Panc1 (cell line): ENCODE measurements around the gene MMADHC. TPM values are rescaled to one million over a fixed set of nuclear protein-coding genes. Genes with fewer than 3 reads are reported as not detected.

Source experiments
- ATAC-seq: fragments of 200-7000 bp; cut with Tn5 transposase; 2 replicates; pipeline ENCODE4 v1.9.1; 2020; ENCODE audit warnings: mild to moderate bottlenecking, moderate library complexity
- BruUV-seq: library from RNA; stranded (reverse); fragments of 400-500 nt; replicated peaks from 2 replicates; lab custom pipeline; 2021; lab: Mats Ljungman, UMichigan
- CTCF ChIA-PET: fragments of 300-600 bp; sonication (Branson Sonifier 250); formaldehyde crosslinking; loops from one replicate; lab custom pipeline; 2022; ENCODE audit warnings: antibody characterized with exemption; lab: Charles Lee
- POLR2A ChIA-PET: fragments of 300-600 bp; sonication (Branson Sonifier 250); formaldehyde crosslinking; loops from one replicate; lab custom pipeline; 2022; ENCODE audit warnings: antibody characterized with exemption; lab: Charles Lee
- DNase-seq: peaks from one replicate; pipeline ENCODE4 v3.0.0-alpha.2; 2010; ENCODE audit warnings: low read depth, low spot score
- H3K27ac ChIP-seq: 2 replicates; pipeline ENCODE4 v1.5.1; 2011; ENCODE audit warnings: mild to moderate bottlenecking, low read length, inconsistent platforms
- H3K27me3 ChIP-seq: fragments of 200-500 bp; sonication (Bioruptor generic); 2 replicates; pipeline ENCODE4 v1.6.0; 2014; ENCODE audit warnings: low read length, inconsistent platforms; ENCODE audit not compliant: control insufficient read depth, insufficient read depth
- H3K36me3 ChIP-seq: fragments of 200-500 bp; sonication (Bioruptor generic); 2 replicates; pipeline ENCODE4 v1.5.1; 2014; ENCODE audit warnings: inconsistent platforms, mild to moderate bottlenecking, low read length, moderate library complexity; ENCODE audit not compliant: control insufficient read depth, insufficient read depth
- H3K4me1 ChIP-seq: 2 replicates; pipeline ENCODE4 v1.5.1; 2011; ENCODE audit warnings: inconsistent platforms, mild to moderate bottlenecking, low read length, moderate library complexity; ENCODE audit not compliant: control insufficient read depth, insufficient read depth
- H3K4me3 ChIP-seq, 2 experiments: 2 replicates each; pipeline ENCODE4 v1.5.1; 2011 to 2012; ENCODE audit warnings: low read depth in 2 of 2, low read length in 2 of 2, mild to moderate bottlenecking in 2 of 2, inconsistent platforms in 1 of 2, moderate library complexity in 1 of 2
- H3K9me3 ChIP-seq: fragments of 200-500 bp; sonication (Bioruptor generic); 2 replicates; pipeline ENCODE4 v1.5.1; 2014; ENCODE audit warnings: low read depth, mild to moderate bottlenecking, inconsistent platforms, low read length, moderate library complexity; ENCODE audit not compliant: control insufficient read depth, insufficient read depth
- POLR2AphosphoS5 ChIP-seq: IDR thresholded peaks from 2 replicates; pipeline ENCODE4 v1.6.1; 2012; ENCODE audit warnings: mild to moderate bottlenecking, low read depth, low read length, moderate library complexity
- SIN3A ChIP-seq: IDR thresholded peaks from 2 replicates; pipeline ENCODE4 v1.6.1; 2012; ENCODE audit warnings: low read depth, mild to moderate bottlenecking, low read length, moderate library complexity, borderline replicate concordance; ENCODE audit not compliant: insufficient read depth
- TCF7L2 ChIP-seq: IDR thresholded peaks from 2 replicates; pipeline ENCODE4 v1.6.1; 2011; ENCODE audit warnings: mild to moderate bottlenecking, low read depth, low read length, inconsistent platforms
- in situ Hi-C: cut with HindIII; loops from 2 replicates; pipeline ENCODE4 v1.10.0; 2016; ENCODE audit warnings: low sequenced_read_pairs, low pct_unique_long_range_greater_than_20kb
- intact Hi-C: fragments of 100-400 bp; cut with micrococcal nuclease; formaldehyde crosslinking; loops from one replicate; pipeline ENCODE4 v1.10.0; 2022; ENCODE audit not compliant: unreplicated experiment
- total RNA-seq: library from RNA; stranded (reverse); gene quantifications from one replicate; pipeline ENCODE4 v1.2.1, GENCODE V29; 2021; ENCODE audit not compliant: unreplicated experiment
- TF ChIP-seq, protein P1 (sequence below): fragments of 450-650 bp; IDR thresholded peaks from 2 replicates; pipeline ENCODE4 v1.5.1; 2017; ENCODE audit warnings: mild to moderate bottlenecking
- TF ChIP-seq, protein P2 (sequence below), 2 experiments: IDR thresholded peaks; 2 replicates each; pipeline ENCODE4 v1.6.1; 2011 to 2012; ENCODE audit warnings: low read depth in 2 of 2, control low read depth in 1 of 2, low read length in 1 of 2, mild to moderate bottlenecking in 1 of 2, moderate library complexity in 1 of 2; ENCODE audit not compliant: insufficient read depth in 1 of 2

MMADHC gene
- total RNA-seq, 1 experiment from 2014 or later: 120 TPM

DNA sequence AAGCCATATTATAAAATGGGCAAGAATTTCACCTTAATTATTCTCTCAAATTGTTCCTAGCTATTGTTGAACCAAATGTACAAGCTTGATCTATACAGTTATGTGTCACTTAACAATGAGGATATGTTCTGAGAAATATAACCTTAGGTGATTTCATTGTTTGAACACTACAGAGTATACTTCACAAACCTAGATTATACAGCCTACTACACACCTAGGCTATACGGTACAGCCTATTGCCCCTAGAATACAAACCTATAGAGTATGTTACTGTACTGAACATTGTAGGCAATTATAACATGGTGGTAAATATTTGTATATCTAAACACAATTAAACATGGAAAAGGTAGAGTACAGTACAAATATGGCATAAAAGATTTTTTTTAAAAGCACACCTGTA, 42.9 kb upstream of the MMADHC start:
- in situ Hi-C loops (no loop called here), intact Hi-C loops (no loop called here)
- BruUV-seq: no TSS peak
- H3K27ac ChIP-seq: no peak overlapping the region
- H3K4me1 ChIP-seq: no peaks in the 10 kb centered on the region
- ChIA-PET POLR2A (no interaction called here), CTCF (no interaction called here)
- DNase-seq: no peak
- H3K36me3 ChIP-seq: no peaks in the 10 kb centered on the region
- TF ChIP-seq SIN3A (no peak), TCF7L2 (no peak), POLR2AphosphoS5 (no peak)
- TF ChIP-seq, protein P1, sequence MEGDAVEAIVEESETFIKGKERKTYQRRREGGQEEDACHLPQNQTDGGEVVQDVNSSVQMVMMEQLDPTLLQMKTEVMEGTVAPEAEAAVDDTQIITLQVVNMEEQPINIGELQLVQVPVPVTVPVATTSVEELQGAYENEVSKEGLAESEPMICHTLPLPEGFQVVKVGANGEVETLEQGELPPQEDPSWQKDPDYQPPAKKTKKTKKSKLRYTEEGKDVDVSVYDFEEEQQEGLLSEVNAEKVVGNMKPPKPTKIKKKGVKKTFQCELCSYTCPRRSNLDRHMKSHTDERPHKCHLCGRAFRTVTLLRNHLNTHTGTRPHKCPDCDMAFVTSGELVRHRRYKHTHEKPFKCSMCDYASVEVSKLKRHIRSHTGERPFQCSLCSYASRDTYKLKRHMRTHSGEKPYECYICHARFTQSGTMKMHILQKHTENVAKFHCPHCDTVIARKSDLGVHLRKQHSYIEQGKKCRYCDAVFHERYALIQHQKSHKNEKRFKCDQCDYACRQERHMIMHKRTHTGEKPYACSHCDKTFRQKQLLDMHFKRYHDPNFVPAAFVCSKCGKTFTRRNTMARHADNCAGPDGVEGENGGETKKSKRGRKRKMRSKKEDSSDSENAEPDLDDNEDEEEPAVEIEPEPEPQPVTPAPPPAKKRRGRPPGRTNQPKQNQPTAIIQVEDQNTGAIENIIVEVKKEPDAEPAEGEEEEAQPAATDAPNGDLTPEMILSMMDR: no peak
- TF ChIP-seq, protein P2, sequence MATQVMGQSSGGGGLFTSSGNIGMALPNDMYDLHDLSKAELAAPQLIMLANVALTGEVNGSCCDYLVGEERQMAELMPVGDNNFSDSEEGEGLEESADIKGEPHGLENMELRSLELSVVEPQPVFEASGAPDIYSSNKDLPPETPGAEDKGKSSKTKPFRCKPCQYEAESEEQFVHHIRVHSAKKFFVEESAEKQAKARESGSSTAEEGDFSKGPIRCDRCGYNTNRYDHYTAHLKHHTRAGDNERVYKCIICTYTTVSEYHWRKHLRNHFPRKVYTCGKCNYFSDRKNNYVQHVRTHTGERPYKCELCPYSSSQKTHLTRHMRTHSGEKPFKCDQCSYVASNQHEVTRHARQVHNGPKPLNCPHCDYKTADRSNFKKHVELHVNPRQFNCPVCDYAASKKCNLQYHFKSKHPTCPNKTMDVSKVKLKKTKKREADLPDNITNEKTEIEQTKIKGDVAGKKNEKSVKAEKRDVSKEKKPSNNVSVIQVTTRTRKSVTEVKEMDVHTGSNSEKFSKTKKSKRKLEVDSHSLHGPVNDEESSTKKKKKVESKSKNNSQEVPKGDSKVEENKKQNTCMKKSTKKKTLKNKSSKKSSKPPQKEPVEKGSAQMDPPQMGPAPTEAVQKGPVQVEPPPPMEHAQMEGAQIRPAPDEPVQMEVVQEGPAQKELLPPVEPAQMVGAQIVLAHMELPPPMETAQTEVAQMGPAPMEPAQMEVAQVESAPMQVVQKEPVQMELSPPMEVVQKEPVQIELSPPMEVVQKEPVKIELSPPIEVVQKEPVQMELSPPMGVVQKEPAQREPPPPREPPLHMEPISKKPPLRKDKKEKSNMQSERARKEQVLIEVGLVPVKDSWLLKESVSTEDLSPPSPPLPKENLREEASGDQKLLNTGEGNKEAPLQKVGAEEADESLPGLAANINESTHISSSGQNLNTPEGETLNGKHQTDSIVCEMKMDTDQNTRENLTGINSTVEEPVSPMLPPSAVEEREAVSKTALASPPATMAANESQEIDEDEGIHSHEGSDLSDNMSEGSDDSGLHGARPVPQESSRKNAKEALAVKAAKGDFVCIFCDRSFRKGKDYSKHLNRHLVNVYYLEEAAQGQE (IDR thresholded peaks at IDR 0.05; ENCODE audit: insufficient read depth in 1 of 2, low read depth in 2 of 2, low read length in 1 of 2): no peak
- no peaks in the 10 kb centered on the region for H3K9me3 ChIP-seq
- H3K4me3 ChIP-seq: no peak overlapping the region
- no peak for ATAC-seq
- no peaks in the 10 kb centered on the region for H3K27me3 ChIP-seq

DNA sequence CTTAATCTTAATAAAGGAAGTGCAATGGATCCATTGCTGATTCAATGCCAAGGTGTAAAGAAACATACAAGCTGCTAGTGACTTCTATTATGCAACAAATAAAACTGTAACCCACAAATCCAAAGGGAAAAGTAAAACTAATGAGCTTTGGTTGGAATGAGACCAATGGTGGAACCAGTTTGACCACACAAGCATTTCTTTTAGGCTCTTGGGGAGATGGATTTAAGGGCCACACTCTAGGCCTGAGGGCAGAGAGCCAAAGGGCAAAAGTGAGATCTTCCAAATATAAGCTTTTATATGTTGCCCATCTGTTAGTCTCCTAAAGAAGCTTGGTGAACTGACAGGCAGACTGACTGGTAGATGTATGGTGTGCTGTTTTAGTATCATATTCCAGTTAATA, 41.5 kb upstream of the MMADHC start:
- intact Hi-C loops (no loop called here), in situ Hi-C loops (no loop called here)
- Histone ChIP-seq H3K36me3 (no peaks in the 10 kb centered on the region), H3K4me1 (no peaks in the 10 kb centered on the region), H3K4me3 (no peak overlapping the region), H3K27ac (no peak overlapping the region), H3K9me3 (no peaks in the 10 kb centered on the region), H3K27me3 (no peaks in the 10 kb centered on the region)
- BruUV-seq: no TSS peak
- ChIA-PET POLR2A (no interaction called here), CTCF (no interaction called here)
- DNase-seq (no peak), ATAC-seq (no peak)
- TF ChIP-seq, protein P1: no peak
- TF ChIP-seq, protein P2 (IDR thresholded peaks at IDR 0.05; ENCODE audit: insufficient read depth in 1 of 2, low read depth in 2 of 2, low read length in 1 of 2): no peak
- TF ChIP-seq SIN3A (no peak), TCF7L2 (no peak), POLR2AphosphoS5 (no peak)
